Osteocyte (in vitro differentiated cells): ENCODE results near the gene ZNF469. TPM values are rescaled to one million over a fixed set of nuclear protein-coding genes. Genes with fewer than 3 reads are reported as not detected.

Experiments
- DNase-seq: peaks from one replicate; pipeline ENCODE4 v3.0.0; 2021; ENCODE audit warnings: mixed read lengths; ENCODE audit not compliant: unreplicated experiment; ENCODE audit errors: extremely low spot score
- H3K27ac Mint-ChIP-seq: one replicate; pipeline ENCODE4 v1.8.0; 2021; ENCODE audit warnings: mild to moderate bottlenecking, mixed read lengths; ENCODE audit not compliant: unreplicated experiment
- H3K27me3 Mint-ChIP-seq: one replicate; pipeline ENCODE4 v1.8.0; 2021; ENCODE audit warnings: mixed read lengths; ENCODE audit not compliant: unreplicated experiment
- H3K36me3 Mint-ChIP-seq: one replicate; pipeline ENCODE4 v1.8.0; 2021; ENCODE audit warnings: mixed read lengths; ENCODE audit not compliant: unreplicated experiment
- H3K4me1 Mint-ChIP-seq: one replicate; pipeline ENCODE4 v1.8.0; 2021; ENCODE audit warnings: mixed read lengths; ENCODE audit not compliant: unreplicated experiment
- H3K4me3 Mint-ChIP-seq: one replicate; pipeline ENCODE4 v1.8.0; 2021; ENCODE audit warnings: mild to moderate bottlenecking, moderate library complexity, mixed read lengths; ENCODE audit not compliant: unreplicated experiment
- H3K9me3 Mint-ChIP-seq: one replicate; pipeline ENCODE4 v1.8.0; 2021; ENCODE audit warnings: mixed read lengths; ENCODE audit not compliant: unreplicated experiment
- CTCF ChIP-seq: fragments of 200-600 bp; sonication (generic); IDR thresholded peaks from 2 replicates; pipeline ENCODE4 v1.5.0; 2021; ENCODE audit warnings: antibody characterized with exemption, mild to moderate bottlenecking, moderate library complexity
- total RNA-seq: library from RNA; stranded (reverse); gene quantifications from 2 replicates; pipeline ENCODE4 v1.2.1, GENCODE V29; 2021

Gene ZNF469
- total RNA-seq, 1 donor from 2014 or later = 4.1 TPM

- Mint-ChIP-seq H3K4me1 (peaks cover 8% of the 10 kb centered on the region), H3K4me3 (no peak overlapping the region), H3K9me3 (no peaks in the 10 kb centered on the region), H3K27ac (no peak overlapping the region), H3K27me3 (no peaks in the 10 kb centered on the region), H3K36me3 (no peaks in the 10 kb centered on the region)
- no peak for DNase-seq
- TF ChIP-seq CTCF = no peak
These were observed 29.3 kb downstream of the ZNF469 start for GRCh38 chr16:88411951-88412576.

GRCh38 chr16:88412766-88413165, 30.0 kb downstream of the ZNF469 start:
- no peak overlapping the region for H3K4me3 Mint-ChIP-seq
- no peaks in the 10 kb centered on the region for H3K9me3 Mint-ChIP-seq
- H3K4me1 Mint-ChIP-seq = peaks cover 7% of the 10 kb centered on the region
- no peak overlapping the region for H3K27ac Mint-ChIP-seq
- H3K36me3 Mint-ChIP-seq = no peaks in the 10 kb centered on the region
- no peak for DNase-seq
- H3K27me3 Mint-ChIP-seq = no peaks in the 10 kb centered on the region
- no peak for TF ChIP-seq CTCF

GRCh38 chr16:88413231-88413630, 30.5 kb downstream of the ZNF469 start:
- H3K4me1 Mint-ChIP-seq = peaks cover 6% of the 10 kb centered on the region
- no peaks in the 10 kb centered on the region for H3K9me3 Mint-ChIP-seq
- no peaks in the 10 kb centered on the region for H3K27me3 Mint-ChIP-seq
- TF ChIP-seq CTCF = no peak
- no peak overlapping the region for H3K27ac Mint-ChIP-seq
- H3K36me3 Mint-ChIP-seq = no peaks in the 10 kb centered on the region
- H3K4me3 Mint-ChIP-seq = no peak overlapping the region
- no peak for DNase-seq

- no peaks in the 10 kb centered on the region for H3K36me3 Mint-ChIP-seq
- no peaks in the 10 kb centered on the region for H3K27me3 Mint-ChIP-seq
- H3K27ac Mint-ChIP-seq = no peak overlapping the region
- TF ChIP-seq CTCF = no peak
- DNase-seq = no peak
- peaks cover 5% of the 10 kb centered on the region for H3K4me1 Mint-ChIP-seq
- H3K4me3 Mint-ChIP-seq = no peak overlapping the region
- H3K9me3 Mint-ChIP-seq = no peaks in the 10 kb centered on the region
These were observed 30.9 kb downstream of the ZNF469 start for GRCh38 chr16:88413631-88414030.

GRCh38 chr16:88414521-88415380, 32.0 kb downstream of the ZNF469 start:
- DNase-seq = no peak
- no peaks in the 10 kb centered on the region for H3K27me3 Mint-ChIP-seq
- no peaks in the 10 kb centered on the region for H3K4me1 Mint-ChIP-seq
- no peak overlapping the region for H3K27ac Mint-ChIP-seq
- no peak for TF ChIP-seq CTCF
- H3K4me3 Mint-ChIP-seq = no peak overlapping the region
- no peaks in the 10 kb centered on the region for H3K36me3 Mint-ChIP-seq
- H3K9me3 Mint-ChIP-seq = no peaks in the 10 kb centered on the region
